ENCODE data around the gene EPB41. TPM values are rescaled to one million over a fixed set of nuclear protein-coding genes. Genes with fewer than 3 reads are reported as not detected.
A peak's percentile ranks its signal among the peaks of the same experiment; 100 is the strongest.

EPB41 gene
- total and polyA plus RNA-seq, 9 donors = 11.2 to 56.4 (median 29.9) TPM

- Histone ChIP-seq H3K9me3 (no peaks in the 10 kb centered on the region), H3K4me1 (ENCODE audit: insufficient read depth) (peaks cover 14% of the 10 kb centered on the region), H3K36me3 (no peaks in the 10 kb centered on the region), H3K27me3 (no peaks in the 10 kb centered on the region), H3K27ac (peak overlapping the region; percentile 91 to 95), H3K4me3 (peak overlapping the region; percentile 66)
- TF ChIP-seq POLR2A (IDR thresholded peaks at IDR 0.05) (peak; percentile 89), EP300 (IDR thresholded peaks at IDR 0.05) (peak; percentile 29), CTCF (IDR thresholded peaks at IDR 0.05) (peak; percentile 90 to 100 (median 100))
- DNase-seq = peak; percentile 93 to 96 (median 95)
- intact Hi-C loops (cut with DNase I) = loop anchor here (5.0 to 10.0 kb wide), 4 partner anchors 58 to 242 kb away; partner anchors contain the start of gene SRSF4 (in 1 of the 4)
- WGBS, 3 donors = 0 to 1% (median 0%) methylated on average over 28 to 85 of the region's 85 CpGs
Measured at GRCh38 chr1:29124366-29125236, 210.2 kb downstream of the EPB41 start.

- intact Hi-C loops (cut with DNase I) = loop anchor here in 2 of 4 donors (10.0 kb wide), 1 partner anchor 240 kb away; no protein-coding TSS in a partner anchor
Measured at GRCh38 chr1:29125237-29125641, 210.9 kb downstream of the EPB41 start.

GRCh38 chr1:29125788-29126187 is 211.4 kb downstream of the EPB41 start:
- intact Hi-C loops (cut with DNase I) = loop anchor here in 2 of 4 donors (10.0 kb wide), 1 partner anchor 241 kb away; no protein-coding TSS in a partner anchor
- H3K36me3 ChIP-seq = no peaks in the 10 kb centered on the region
- DNase-seq = peak in 2 of 5 donors; percentile 34 to 39
- WGBS, 3 donors = 74 to 80% (median 78%) methylated on average over 6 of the region's 6 CpGs
- no peak for TF ChIP-seq POLR2A (IDR thresholded peaks at IDR 0.05)
- no peak for TF ChIP-seq EP300 (IDR thresholded peaks at IDR 0.05)
- no peak for TF ChIP-seq CTCF (IDR thresholded peaks at IDR 0.05)
- H3K9me3 ChIP-seq = no peaks in the 10 kb centered on the region
- H3K27me3 ChIP-seq = no peaks in the 10 kb centered on the region
- peaks cover 10% of the 10 kb centered on the region for H3K4me1 ChIP-seq (ENCODE audit: insufficient read depth)
- H3K27ac ChIP-seq = peak overlapping the region; percentile 91 to 95
- no peak overlapping the region for H3K4me3 ChIP-seq

More at GRCh38 chr1:29125237-29125641, 210.9 kb downstream of the EPB41 start:
- 19 to 33% (median 23%) methylated on average over 12 to 14 of the region's 14 CpGs for WGBS, 3 donors
- no peaks in the 10 kb centered on the region for H3K9me3 ChIP-seq
- H3K4me3 ChIP-seq = peak overlapping the region; percentile 66
- TF ChIP-seq CTCF (IDR thresholded peaks at IDR 0.05) (no peak), EP300 (IDR thresholded peaks at IDR 0.05) (no peak), POLR2A (IDR thresholded peaks at IDR 0.05) (no peak)
- peak overlapping the region; percentile 91 to 95 for H3K27ac ChIP-seq
- H3K36me3 ChIP-seq = no peaks in the 10 kb centered on the region
- DNase-seq = no peak
- no peaks in the 10 kb centered on the region for H3K27me3 ChIP-seq
- H3K4me1 ChIP-seq (ENCODE audit: insufficient read depth) = peaks cover 11% of the 10 kb centered on the region

GRCh38 chr1:29126198-29126597 is 211.8 kb downstream of the EPB41 start:
- H3K27ac ChIP-seq = peak overlapping the region; percentile 91 to 95
- DNase-seq = no peak
- H3K4me1 ChIP-seq (ENCODE audit: insufficient read depth) = peaks cover 8% of the 10 kb centered on the region
- WGBS, 3 donors = 93 to 95% (median 94%) methylated on average over 6 of the region's 6 CpGs
- no peaks in the 10 kb centered on the region for H3K36me3 ChIP-seq
- no peak overlapping the region for H3K4me3 ChIP-seq
- no peaks in the 10 kb centered on the region for H3K27me3 ChIP-seq
- TF ChIP-seq CTCF (IDR thresholded peaks at IDR 0.05) (no peak), POLR2A (IDR thresholded peaks at IDR 0.05) (no peak), EP300 (IDR thresholded peaks at IDR 0.05) (no peak)
- H3K9me3 ChIP-seq = no peaks in the 10 kb centered on the region
- intact Hi-C loops (cut with DNase I) = loop anchor here in 2 of 4 donors (10.0 kb wide), 1 partner anchor 241 kb away; no protein-coding TSS in a partner anchor

Measured in ovary (tissue), 9 donors.